Tibial artery (tissue), 4 donors: ENCODE results near the gene SLC43A3.
"Not testable (repeated sequence)": the region's sequence is repeated elsewhere in the genome, so short reads cannot be mapped to it uniquely, and the experiment has no call there.

Experiments
- DNase-seq, 2 donors: peaks; one replicate each; pipeline ENCODE4 v3.0.0-alpha.2; 2019
- H3K27ac ChIP-seq, 2 donors: fragments of 200-600 bp; sonication (generic) in 1 of 2; 1 replicate in 1 of 2; 2 replicates in 1 of 2; pipeline ENCODE4 v1.5.1; 2018 to 2019; ENCODE audit warnings: mild to moderate bottlenecking in 1 of 2
- H3K27me3 ChIP-seq, 2 donors: fragments of 200-600 bp; sonication (generic) in 1 of 2; one replicate each; pipeline versions ENCODE4 v1.5.1 to v1.6.0; 2016 to 2019
- H3K36me3 ChIP-seq, 3 donors: fragments of 200-600 bp; sonication (generic) in 2 of 3; one replicate each; pipeline ENCODE4 v1.5.1; 2016 to 2019; ENCODE audit warnings: mild to moderate bottlenecking in 2 of 3
- H3K4me1 ChIP-seq, 4 donors: fragments of 200-600 bp; sonication (generic) in 2 of 4; 1 replicate in 3 of 4; 2 replicates in 1 of 4; pipeline ENCODE4 v1.5.1; 2016 to 2019
- H3K4me3 ChIP-seq, 2 donors: fragments of 200-600 bp; sonication (generic) in 1 of 2; 1 replicate in 1 of 2; 2 replicates in 1 of 2; pipeline ENCODE4 v1.5.1; 2018 to 2019; ENCODE audit warnings: mild to moderate bottlenecking in 2 of 2
- H3K9me3 ChIP-seq, 3 donors: fragments of 200-600 bp; sonication (generic) in 1 of 3; one replicate each; pipeline ENCODE4 v1.5.1; 2016 to 2019
- intact Hi-C: fragments of 100-400 bp; cut with DNase I; formaldehyde crosslinking; loops from one replicate; pipeline ENCODE4 v1.15.0; 2023; ENCODE audit warnings: low total_unique reads
- TF ChIP-seq, protein P1 (sequence below), 2 experiments: fragments of 200-600 bp in 1 of 2; fragments of 450-650 bp in 1 of 2; IDR thresholded peaks; one replicate each; pipeline ENCODE4 v1.5.1; 2017 to 2019; ENCODE audit warnings: antibody characterized with exemption in 2 of 2, mild to moderate bottlenecking in 1 of 2, moderate library complexity in 1 of 2

The SLC43A3 gene

DNA sequence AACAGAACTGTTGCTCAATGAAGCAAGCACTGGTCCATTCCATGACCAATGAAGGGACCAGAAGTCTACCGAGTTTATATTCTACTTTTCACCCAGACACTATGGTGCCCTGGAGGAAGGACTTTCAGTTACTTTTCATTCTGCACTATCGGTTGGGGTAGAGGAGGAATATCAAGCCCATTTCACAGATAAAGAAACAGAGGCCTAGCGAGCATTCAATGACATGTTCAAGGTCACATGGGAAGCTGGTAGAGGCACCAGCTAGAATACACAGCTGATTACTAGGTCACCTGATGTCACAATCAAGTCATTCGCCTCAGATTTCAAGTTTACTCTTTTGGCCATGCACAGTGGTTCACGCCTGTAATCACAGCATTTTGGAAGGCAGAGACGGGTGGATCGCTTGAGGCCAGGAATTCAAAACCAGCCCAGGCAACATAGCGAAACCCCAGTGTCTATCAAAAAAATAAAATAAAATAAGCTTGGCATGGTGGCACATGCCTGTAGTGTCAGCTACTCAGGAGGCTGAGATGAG lies 18.9 kb downstream of the SLC43A3 start:
- H3K4me3 ChIP-seq: no peak overlapping the region
- H3K4me1 ChIP-seq: peaks cover 0 to 3% (median 0%) of the 10 kb centered on the region in 4 donors
- no peak overlapping the region for H3K27ac ChIP-seq
- TF ChIP-seq, protein P1, sequence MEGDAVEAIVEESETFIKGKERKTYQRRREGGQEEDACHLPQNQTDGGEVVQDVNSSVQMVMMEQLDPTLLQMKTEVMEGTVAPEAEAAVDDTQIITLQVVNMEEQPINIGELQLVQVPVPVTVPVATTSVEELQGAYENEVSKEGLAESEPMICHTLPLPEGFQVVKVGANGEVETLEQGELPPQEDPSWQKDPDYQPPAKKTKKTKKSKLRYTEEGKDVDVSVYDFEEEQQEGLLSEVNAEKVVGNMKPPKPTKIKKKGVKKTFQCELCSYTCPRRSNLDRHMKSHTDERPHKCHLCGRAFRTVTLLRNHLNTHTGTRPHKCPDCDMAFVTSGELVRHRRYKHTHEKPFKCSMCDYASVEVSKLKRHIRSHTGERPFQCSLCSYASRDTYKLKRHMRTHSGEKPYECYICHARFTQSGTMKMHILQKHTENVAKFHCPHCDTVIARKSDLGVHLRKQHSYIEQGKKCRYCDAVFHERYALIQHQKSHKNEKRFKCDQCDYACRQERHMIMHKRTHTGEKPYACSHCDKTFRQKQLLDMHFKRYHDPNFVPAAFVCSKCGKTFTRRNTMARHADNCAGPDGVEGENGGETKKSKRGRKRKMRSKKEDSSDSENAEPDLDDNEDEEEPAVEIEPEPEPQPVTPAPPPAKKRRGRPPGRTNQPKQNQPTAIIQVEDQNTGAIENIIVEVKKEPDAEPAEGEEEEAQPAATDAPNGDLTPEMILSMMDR (IDR thresholded peaks at IDR 0.05): no peak
- H3K9me3 ChIP-seq: no peaks in the 10 kb centered on the region
- DNase-seq: no peak
- H3K27me3 ChIP-seq: no peaks in the 10 kb centered on the region
- intact Hi-C loops: no loop called here
- H3K36me3 ChIP-seq: peaks cover 42 to 76% (median 58%) of the 10 kb centered on the region in 3 donors

DNA sequence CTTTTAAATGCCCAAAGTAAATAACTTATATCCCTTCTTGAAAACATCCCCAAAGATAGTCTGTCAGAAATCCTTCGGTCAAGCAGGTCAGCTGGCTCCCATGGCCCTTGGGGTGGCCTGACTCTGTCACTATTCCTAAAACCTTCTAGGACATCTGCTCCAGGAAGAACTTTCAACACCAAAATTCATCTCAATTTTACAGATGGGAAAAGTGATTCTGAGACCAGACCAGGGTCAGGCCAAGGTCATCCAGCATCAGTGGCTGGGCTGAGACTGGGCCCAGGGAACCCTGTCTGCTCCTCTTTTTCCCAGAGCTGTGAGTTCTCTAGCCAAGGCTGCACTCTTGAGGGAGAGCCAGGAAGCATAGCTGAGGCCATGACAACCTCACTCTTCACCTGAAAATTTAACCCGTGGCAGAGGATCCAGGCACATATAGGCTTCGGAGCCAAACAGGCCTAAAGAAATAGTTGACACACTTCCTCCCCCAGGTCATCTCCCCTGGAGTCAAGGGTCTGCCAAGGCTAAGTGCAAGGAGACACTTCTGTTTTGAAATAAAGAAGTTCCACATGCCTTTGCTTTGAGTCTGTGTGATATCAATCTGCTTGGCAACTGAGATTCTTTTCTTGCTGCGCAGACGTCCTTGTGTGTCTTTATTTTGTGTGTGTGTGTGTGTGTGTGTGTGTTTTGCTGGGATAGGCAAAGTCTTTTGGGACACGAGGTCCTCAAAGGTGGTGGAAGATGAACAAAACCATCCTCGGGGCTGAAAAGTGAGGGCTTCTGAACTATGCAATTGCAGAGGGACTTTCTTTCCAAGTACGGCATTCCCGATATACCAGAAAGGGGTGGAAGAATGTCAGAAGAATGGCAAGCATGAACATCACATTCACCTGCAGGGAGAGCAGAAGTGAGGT lies 19.7 kb downstream of the SLC43A3 start:
- H3K36me3 ChIP-seq: peaks cover 42 to 69% (median 51%) of the 10 kb centered on the region in 3 donors
- no peak for DNase-seq
- intact Hi-C loops: no loop called here
- H3K27me3 ChIP-seq: no peaks in the 10 kb centered on the region
- peak overlapping the region in 1 of 2 donors; percentile 17 for H3K27ac ChIP-seq
- peaks cover 0 to 3% (median 0%) of the 10 kb centered on the region in 4 donors for H3K4me1 ChIP-seq
- no peak overlapping the region for H3K4me3 ChIP-seq
- no peaks in the 10 kb centered on the region for H3K9me3 ChIP-seq
- TF ChIP-seq, protein P1 (IDR thresholded peaks at IDR 0.05): no peak

DNA sequence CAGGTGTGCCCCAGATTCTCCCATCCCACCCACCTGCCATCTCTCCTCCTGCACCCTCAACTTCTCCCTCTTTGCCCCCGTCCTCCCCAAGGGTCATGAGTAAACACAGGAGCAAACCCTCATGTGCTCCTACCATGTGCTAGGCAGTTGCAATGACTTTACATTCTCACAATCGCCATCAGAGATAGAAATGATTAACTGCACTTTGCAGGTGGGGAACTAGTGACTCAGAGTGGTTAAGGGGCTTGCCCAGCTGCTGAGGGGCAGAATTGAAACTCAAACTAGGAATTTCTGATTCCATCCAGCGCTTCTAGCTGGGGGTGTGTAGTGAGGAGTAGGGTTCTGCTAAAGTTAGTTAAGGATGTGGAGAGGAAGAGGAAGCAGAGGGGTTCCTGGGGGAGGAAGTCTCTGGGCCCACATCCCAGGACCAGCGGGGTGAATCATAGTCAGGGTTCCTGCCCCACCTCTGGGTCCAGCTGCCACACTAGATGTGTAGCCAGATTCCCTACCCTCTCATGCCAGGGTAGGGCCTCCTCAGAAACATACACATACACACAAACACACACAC lies 20.5 kb downstream of the SLC43A3 start:
- Histone ChIP-seq H3K4me1 (peaks cover 0 to 3% (median 0%) of the 10 kb centered on the region in 4 donors), H3K27me3 (no peaks in the 10 kb centered on the region), H3K27ac (peak overlapping the region in 1 of 2 donors; percentile 17), H3K36me3 (peaks cover 38 to 65% (median 44%) of the 10 kb centered on the region in 3 donors), H3K9me3 (no peaks in the 10 kb centered on the region), H3K4me3 (no peak overlapping the region)
- intact Hi-C loops: no loop called here
- peak in 1 of 2 donors; percentile 60 for DNase-seq
- TF ChIP-seq, protein P1 (IDR thresholded peaks at IDR 0.05): no peak

DNA sequence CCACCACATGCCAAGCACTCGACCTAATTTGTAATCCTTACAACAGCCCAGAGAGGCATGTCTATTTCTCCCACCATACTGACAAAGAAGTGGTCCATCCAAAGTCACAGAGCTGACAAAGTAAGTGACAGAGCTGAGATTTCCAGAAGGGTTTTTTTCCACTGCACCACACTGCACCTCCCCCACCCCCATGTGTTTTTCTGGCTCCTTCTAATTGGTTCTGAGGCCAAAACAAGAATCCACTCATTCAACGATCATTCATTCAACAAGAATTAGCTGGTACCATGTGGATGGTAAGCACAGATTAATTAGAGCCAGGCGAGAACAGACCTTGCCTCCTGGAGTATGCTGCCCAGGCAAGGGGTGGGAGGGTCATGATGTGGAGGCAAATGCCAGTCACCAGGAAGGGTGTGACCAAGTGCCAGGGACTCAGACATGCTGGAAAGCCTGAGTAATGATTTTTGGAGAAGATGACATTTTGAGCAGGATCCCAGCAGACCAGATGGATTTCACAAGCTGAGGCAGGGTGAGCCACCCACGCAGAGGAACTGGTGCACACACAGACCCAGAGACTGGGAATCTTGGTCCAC lies 21.6 kb downstream of the SLC43A3 start:
- intact Hi-C loops: no loop called here
- Histone ChIP-seq H3K27ac (no peak overlapping the region), H3K9me3 (no peaks in the 10 kb centered on the region), H3K27me3 (no peaks in the 10 kb centered on the region), H3K4me3 (no peak overlapping the region), H3K36me3 (peaks cover 27 to 54% (median 33%) of the 10 kb centered on the region in 3 donors), H3K4me1 (peaks cover 0 to 3% (median 0%) of the 10 kb centered on the region in 4 donors)
- TF ChIP-seq, protein P1 (IDR thresholded peaks at IDR 0.05): no peak
- DNase-seq: no peak

DNA sequence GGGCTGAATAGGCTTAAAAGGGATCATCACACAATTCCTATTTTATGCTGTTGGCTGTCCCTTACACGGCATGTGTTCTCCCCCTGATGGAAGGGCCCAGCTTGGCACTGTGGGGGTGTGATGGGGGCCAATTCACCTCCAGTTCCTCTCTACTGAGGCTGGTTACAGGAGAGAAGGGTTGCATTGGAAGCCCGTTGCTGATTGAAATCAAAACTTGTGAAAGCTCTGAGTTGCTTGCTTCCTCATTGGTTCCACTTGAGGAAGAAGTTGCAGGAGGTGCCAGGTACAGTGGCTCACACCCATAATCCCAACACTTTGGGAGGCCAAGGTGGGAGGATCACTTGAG lies 23.1 kb downstream of the SLC43A3 start:
- H3K27me3 ChIP-seq: no peaks in the 10 kb centered on the region
- peaks cover 0 to 3% (median 0%) of the 10 kb centered on the region in 4 donors for H3K4me1 ChIP-seq
- no peak for DNase-seq
- no peak overlapping the region for H3K27ac ChIP-seq
- intact Hi-C loops: no loop called here
- peaks cover 12 to 38% (median 17%) of the 10 kb centered on the region in 3 donors for H3K36me3 ChIP-seq
- H3K9me3 ChIP-seq: no peaks in the 10 kb centered on the region
- H3K4me3 ChIP-seq: no peak overlapping the region
- TF ChIP-seq, protein P1 (IDR thresholded peaks at IDR 0.05): no peak

DNA sequence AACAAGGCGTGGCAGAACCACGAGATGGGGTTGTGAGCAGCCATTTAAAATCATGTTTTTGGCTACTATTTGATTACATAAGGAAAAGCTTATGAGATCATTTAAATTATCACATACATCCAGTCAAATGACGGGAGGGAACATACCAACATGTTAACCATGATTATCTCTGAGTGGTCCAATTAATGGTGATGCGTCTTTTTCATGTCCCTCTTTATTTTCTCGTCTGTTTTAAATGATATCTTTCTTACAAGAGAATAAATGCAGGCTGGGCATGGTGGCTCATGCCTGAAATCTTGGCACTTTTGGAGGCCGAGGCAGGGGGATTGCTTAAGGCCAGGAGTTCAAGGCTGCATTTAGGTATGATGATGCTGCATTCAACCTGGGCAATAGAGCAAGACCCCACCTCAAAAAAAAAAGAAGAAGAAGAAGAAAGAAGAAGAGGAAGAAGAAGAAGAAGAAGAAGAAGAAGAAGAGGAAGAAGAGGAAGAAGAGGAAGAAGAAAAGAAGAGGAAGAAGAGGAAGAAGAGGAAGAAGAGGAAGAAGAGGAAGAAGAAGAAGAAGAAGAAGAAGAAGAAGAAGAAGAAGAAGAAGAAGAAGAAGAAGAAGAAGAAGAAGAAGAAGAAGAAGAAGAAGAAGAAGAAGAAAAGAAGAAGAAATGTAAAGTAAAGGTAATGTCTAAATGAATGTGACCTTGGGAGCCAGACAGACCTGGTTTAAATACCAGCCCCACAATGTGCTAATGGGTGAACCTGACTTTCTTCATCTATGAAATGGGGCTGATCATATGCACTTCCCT lies 23.7 kb downstream of the SLC43A3 start:
- H3K4me3 ChIP-seq, H3K27ac ChIP-seq, intact Hi-C loops, H3K27me3 ChIP-seq, DNase-seq, H3K9me3 ChIP-seq, H3K4me1 ChIP-seq: not testable (repeated sequence)
- H3K36me3 ChIP-seq: peaks cover 6 to 32% (median 12%) of the 10 kb centered on the region in 3 donors
